ENCODE data around the gene CDH26. TPM values are rescaled to one million over a fixed set of nuclear protein-coding genes. Genes with fewer than 3 reads are reported as not detected.

The CDH26 gene
- total and polyA plus RNA-seq, 2 experiments from 2014 or later: 2.0 TPM

DNA sequence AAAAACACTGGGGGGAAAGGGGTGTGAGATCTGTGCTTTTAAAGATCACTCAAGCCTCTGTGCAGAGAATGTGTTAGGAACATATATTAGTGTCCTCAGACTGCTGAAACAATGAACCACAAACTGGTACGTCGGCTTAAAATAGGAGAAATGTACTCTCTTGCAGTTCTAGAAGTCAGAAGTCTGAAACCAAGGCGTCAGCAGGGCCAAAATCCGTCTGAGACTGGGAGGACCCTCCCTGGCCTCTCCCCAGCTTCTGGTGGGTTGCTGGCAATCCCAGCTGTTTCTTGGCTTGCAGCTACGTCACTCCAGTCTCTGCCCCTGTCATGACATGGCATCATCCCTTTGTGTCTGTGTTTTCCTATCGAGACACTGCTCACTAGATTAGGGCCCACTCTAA lies 3.9 kb downstream of the CDH26 start:
- no peaks in the 10 kb centered on the region for H3K9me2 ChIP-seq (ENCODE audit: insufficient read depth)
- H3K4me2 ChIP-seq: no peak overlapping the region
- no peak overlapping the region for H3K27ac ChIP-seq (ENCODE audit: low read depth)
- H3K27me3 ChIP-seq (ENCODE audit: insufficient read depth): no peaks in the 10 kb centered on the region
- H2AFZ ChIP-seq: no peak overlapping the region
- H3K36me3 Mint-ChIP-seq (ENCODE audit: low read depth): no peaks in the 10 kb centered on the region
- H3K4me1 Mint-ChIP-seq: peaks cover 5% of the 10 kb centered on the region; the same call in 1 of the 3 replicates
- no peaks in the 10 kb centered on the region for H3K36me3 ChIP-seq (ENCODE audit: insufficient read depth)
- H3K4me3 Mint-ChIP-seq: no peak overlapping the region
- no peaks in the 10 kb centered on the region for H3K4me1 ChIP-seq (ENCODE audit: insufficient read depth)
- H3K4me3 ChIP-seq: no peak overlapping the region
- no peaks in the 10 kb centered on the region for H3K9me3 Mint-ChIP-seq
- H3K27me3 Mint-ChIP-seq (ENCODE audit: insufficient read depth, low read depth, poor library complexity): no peaks in the 10 kb centered on the region
- no peak for ATAC-seq
- H3K27ac Mint-ChIP-seq: no peak overlapping the region
- no peak for DNase-seq (ENCODE audit: low spot score)
- H4K20me1 ChIP-seq (replicated peaks; ENCODE audit: insufficient read depth): no peaks in the 10 kb centered on the region
- no peaks in the 10 kb centered on the region for H3F3A ChIP-seq (replicated peaks; ENCODE audit: low read depth)
- H3K79me2 ChIP-seq (replicated peaks; ENCODE audit: insufficient read depth): no peaks in the 10 kb centered on the region
- TF ChIP-seq, protein P1, sequence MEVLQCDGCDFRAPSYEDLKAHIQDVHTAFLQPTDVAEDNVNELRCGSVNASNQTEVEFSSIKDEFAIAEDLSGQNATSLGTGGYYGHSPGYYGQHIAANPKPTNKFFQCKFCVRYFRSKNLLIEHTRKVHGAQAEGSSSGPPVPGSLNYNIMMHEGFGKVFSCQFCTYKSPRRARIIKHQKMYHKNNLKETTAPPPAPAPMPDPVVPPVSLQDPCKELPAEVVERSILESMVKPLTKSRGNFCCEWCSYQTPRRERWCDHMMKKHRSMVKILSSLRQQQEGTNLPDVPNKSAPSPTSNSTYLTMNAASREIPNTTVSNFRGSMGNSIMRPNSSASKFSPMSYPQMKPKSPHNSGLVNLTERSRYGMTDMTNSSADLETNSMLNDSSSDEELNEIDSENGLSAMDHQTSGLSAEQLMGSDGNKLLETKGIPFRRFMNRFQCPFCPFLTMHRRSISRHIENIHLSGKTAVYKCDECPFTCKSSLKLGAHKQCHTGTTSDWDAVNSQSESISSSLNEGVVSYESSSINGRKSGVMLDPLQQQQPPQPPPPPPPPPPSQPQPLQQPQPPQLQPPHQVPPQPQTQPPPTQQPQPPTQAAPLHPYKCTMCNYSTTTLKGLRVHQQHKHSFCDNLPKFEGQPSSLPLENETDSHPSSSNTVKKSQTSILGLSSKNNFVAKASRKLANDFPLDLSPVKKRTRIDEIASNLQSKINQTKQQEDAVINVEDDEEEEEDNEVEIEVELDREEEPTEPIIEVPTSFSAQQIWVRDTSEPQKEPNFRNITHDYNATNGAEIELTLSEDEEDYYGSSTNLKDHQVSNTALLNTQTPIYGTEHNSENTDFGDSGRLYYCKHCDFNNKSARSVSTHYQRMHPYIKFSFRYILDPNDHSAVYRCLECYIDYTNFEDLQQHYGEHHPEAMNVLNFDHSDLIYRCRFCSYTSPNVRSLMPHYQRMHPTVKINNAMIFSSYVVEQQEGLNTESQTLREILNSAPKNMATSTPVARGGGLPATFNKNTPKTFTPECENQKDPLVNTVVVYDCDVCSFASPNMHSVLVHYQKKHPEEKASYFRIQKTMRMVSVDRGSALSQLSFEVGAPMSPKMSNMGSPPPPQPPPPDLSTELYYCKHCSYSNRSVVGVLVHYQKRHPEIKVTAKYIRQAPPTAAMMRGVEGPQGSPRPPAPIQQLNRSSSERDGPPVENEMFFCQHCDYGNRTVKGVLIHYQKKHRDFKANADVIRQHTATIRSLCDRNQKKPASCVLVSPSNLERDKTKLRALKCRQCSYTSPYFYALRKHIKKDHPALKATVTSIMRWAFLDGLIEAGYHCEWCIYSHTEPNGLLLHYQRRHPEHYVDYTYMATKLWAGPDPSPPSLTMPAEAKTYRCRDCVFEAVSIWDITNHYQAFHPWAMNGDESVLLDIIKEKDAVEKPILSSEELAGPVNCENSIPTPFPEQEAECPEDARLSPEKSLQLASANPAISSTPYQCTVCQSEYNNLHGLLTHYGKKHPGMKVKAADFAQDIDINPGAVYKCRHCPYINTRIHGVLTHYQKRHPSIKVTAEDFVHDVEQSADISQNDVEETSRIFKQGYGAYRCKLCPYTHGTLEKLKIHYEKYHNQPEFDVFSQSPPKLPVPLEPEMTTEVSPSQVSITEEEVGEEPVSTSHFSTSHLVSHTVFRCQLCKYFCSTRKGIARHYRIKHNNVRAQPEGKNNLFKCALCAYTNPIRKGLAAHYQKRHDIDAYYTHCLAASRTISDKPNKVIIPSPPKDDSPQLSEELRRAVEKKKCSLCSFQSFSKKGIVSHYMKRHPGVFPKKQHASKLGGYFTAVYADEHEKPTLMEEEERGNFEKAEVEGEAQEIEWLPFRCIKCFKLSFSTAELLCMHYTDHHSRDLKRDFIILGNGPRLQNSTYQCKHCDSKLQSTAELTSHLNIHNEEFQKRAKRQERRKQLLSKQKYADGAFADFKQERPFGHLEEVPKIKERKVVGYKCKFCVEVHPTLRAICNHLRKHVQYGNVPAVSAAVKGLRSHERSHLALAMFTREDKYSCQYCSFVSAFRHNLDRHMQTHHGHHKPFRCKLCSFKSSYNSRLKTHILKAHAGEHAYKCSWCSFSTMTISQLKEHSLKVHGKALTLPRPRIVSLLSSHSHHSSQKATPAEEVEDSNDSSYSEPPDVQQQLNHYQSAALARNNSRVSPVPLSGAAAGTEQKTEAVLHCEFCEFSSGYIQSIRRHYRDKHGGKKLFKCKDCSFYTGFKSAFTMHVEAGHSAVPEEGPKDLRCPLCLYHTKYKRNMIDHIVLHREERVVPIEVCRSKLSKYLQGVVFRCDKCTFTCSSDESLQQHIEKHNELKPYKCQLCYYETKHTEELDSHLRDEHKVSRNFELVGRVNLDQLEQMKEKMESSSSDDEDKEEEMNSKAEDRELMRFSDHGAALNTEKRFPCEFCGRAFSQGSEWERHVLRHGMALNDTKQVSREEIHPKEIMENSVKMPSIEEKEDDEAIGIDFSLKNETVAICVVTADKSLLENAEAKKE (CRISPR knock-in tag; IDR thresholded peaks at IDR 0.05): no peak
- TF ChIP-seq, protein P2, sequence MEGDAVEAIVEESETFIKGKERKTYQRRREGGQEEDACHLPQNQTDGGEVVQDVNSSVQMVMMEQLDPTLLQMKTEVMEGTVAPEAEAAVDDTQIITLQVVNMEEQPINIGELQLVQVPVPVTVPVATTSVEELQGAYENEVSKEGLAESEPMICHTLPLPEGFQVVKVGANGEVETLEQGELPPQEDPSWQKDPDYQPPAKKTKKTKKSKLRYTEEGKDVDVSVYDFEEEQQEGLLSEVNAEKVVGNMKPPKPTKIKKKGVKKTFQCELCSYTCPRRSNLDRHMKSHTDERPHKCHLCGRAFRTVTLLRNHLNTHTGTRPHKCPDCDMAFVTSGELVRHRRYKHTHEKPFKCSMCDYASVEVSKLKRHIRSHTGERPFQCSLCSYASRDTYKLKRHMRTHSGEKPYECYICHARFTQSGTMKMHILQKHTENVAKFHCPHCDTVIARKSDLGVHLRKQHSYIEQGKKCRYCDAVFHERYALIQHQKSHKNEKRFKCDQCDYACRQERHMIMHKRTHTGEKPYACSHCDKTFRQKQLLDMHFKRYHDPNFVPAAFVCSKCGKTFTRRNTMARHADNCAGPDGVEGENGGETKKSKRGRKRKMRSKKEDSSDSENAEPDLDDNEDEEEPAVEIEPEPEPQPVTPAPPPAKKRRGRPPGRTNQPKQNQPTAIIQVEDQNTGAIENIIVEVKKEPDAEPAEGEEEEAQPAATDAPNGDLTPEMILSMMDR (conservative IDR thresholded peaks at IDR 0.05; ENCODE audit: low read depth in 2 of 2): no peak
- TF ChIP-seq JUNB (IDR thresholded peaks at IDR 0.05; ENCODE audit: unreplicated experiment) (no peak), CREB1 (CRISPR knock-in tag; IDR thresholded peaks at IDR 0.05; ENCODE audit: low read depth) (no peak), ZNF331 (CRISPR knock-in tag; IDR thresholded peaks at IDR 0.05; ENCODE audit: low read depth) (no peak), POLR2AphosphoS5 (IDR thresholded peaks at IDR 0.05; ENCODE audit: low read depth) (no peak), EZH2 (IDR thresholded peaks at IDR 0.05; ENCODE audit: low read depth, unreplicated experiment) (no peak), REST (IDR thresholded peaks at IDR 0.05; ENCODE audit: unreplicated experiment) (no peak), ZNF114 (CRISPR knock-in tag; IDR thresholded peaks at IDR 0.05) (no peak), EZH2phosphoT487 (IDR thresholded peaks at IDR 0.05; ENCODE audit: unreplicated experiment) (no peak), NANOG (IDR thresholded peaks at IDR 0.05; ENCODE audit: borderline replicate concordance) (no peak), STAT1 (IDR thresholded peaks at IDR 0.05; ENCODE audit: unreplicated experiment) (no peak)
- TF ChIP-seq, protein P3, sequence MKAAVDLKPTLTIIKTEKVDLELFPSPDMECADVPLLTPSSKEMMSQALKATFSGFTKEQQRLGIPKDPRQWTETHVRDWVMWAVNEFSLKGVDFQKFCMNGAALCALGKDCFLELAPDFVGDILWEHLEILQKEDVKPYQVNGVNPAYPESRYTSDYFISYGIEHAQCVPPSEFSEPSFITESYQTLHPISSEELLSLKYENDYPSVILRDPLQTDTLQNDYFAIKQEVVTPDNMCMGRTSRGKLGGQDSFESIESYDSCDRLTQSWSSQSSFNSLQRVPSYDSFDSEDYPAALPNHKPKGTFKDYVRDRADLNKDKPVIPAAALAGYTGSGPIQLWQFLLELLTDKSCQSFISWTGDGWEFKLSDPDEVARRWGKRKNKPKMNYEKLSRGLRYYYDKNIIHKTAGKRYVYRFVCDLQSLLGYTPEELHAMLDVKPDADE (IDR thresholded peaks at IDR 0.05): no peak
